Measurements from ENCODE around the gene SPON1.
"Not testable (repeated sequence)": the region's sequence is repeated elsewhere in the genome, so short reads cannot be mapped to it uniquely, and the experiment has no call there.

DNA sequence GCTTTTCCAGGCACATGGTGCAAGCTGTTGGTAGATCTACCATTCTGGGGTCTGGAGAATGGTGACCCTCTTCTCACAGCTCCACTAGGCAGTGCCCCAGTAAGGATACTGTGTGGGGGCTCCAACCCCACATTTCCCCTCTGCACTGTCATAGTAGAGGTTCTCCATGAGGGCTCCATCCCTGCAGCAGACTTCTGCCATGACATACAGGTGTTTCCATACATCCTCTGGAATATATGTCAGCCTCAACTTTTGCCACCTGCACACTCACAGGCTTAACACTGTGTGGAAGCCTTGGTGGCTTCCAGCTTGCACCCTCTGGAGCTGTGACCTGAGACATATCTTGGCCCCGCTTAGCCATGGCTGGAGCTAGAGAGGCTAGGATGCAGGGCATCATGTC lies 191.6 kb downstream of the SPON1 start:
- TF ChIP-seq, protein P1, sequence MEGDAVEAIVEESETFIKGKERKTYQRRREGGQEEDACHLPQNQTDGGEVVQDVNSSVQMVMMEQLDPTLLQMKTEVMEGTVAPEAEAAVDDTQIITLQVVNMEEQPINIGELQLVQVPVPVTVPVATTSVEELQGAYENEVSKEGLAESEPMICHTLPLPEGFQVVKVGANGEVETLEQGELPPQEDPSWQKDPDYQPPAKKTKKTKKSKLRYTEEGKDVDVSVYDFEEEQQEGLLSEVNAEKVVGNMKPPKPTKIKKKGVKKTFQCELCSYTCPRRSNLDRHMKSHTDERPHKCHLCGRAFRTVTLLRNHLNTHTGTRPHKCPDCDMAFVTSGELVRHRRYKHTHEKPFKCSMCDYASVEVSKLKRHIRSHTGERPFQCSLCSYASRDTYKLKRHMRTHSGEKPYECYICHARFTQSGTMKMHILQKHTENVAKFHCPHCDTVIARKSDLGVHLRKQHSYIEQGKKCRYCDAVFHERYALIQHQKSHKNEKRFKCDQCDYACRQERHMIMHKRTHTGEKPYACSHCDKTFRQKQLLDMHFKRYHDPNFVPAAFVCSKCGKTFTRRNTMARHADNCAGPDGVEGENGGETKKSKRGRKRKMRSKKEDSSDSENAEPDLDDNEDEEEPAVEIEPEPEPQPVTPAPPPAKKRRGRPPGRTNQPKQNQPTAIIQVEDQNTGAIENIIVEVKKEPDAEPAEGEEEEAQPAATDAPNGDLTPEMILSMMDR (IDR thresholded peaks at IDR 0.05) = not testable (repeated sequence)
- not testable (repeated sequence) for TF ChIP-seq EZH2 (IDR thresholded peaks at IDR 0.05; ENCODE audit: borderline replicate concordance, insufficient read depth, low read depth, low read length, poor library complexity, severe bottlenecking)

Data from B cell (primary cell).